DMS153 treated with DMSO at 0.1 percent for 48 hours (cell line): ENCODE data around the gene ADAM12.
A peak's percentile ranks its signal among the peaks of the same experiment; 100 is the strongest.
"Not testable (repeated sequence)": the region's sequence is repeated elsewhere in the genome, so short reads cannot be mapped to it uniquely, and the experiment has no call there.

Source experiments
- DNase-seq: peaks from one replicate; lab custom pipeline; 2025; ENCODE audit not compliant: unreplicated experiment; lab: John Stamatoyannopoulos, UW

The ADAM12 gene

DNA sequence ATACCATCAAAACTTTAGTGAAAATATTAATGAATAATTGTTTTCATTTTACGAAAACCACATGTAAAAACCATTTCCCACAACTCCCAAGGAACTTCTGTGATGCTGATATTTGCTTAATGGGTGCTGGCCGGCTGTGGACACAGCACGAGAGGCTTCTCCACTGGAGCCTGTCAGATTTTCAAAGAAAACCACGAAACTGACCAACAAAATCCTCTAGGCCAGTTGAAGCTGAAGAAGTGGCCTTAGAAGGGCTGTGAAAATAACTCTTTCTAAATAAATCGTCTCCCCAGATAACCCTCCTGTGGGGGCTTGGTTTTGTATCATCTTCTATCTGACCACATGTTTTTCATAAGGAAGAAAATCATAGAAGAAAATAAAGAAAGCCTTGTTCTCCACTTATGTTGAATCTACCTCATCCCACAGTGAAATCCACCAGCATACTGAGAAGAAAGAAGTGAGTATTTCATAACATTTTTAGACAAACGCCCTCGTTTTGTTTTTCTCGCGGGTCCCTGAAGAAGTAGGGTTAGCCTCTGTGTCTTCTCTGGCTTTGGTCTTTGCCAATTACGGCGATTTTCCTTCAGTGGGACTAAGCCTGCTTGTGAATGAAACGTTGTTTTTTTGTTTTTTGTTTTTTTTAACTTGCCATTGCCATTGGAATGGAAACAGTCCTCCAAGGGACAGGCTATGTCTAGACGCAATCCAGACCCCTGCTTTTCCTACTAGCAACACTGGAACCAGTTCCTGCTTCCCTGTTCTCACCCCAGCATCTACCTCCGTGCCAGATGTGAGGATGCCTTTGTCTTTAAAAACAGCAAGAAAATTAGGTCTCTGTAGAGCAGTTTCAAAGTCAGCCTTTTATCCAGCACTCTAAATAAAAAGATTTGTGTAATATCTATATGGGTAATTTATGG is 123.9 kb downstream of the ADAM12 start:
- DNase-seq: no peak

DNA sequence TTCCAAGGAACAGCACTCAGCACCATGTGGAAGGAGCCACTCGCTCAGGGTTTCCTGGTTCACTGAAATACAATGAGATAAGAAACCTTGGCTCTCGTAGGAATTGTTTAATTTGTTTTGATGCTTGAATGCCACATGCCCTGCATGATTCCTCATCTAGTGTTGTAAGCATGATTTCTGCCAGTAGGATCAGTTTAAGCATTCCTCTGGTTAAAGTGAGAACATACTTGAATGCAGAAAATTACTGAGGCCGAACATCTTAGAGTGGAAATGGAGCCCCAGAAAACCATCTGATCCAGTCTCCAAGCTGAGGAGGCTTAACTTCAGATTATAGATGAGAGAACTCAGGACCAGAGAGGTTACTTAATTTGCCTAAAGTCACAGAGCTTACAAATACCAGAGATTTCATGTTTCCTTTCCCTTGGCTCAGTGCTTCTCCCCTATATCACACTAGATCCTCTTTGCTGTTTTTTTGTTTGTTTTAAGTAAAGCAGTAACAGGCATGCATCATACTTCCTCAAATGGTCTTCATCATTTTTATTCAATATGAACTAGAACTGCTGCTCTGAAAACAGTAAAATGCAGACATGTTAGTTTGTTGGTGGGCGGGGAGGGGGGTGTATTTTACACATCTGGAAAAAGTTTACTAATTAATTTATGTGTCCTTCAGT is 125.1 kb downstream of the ADAM12 start:
- DNase-seq: no peak

DNA sequence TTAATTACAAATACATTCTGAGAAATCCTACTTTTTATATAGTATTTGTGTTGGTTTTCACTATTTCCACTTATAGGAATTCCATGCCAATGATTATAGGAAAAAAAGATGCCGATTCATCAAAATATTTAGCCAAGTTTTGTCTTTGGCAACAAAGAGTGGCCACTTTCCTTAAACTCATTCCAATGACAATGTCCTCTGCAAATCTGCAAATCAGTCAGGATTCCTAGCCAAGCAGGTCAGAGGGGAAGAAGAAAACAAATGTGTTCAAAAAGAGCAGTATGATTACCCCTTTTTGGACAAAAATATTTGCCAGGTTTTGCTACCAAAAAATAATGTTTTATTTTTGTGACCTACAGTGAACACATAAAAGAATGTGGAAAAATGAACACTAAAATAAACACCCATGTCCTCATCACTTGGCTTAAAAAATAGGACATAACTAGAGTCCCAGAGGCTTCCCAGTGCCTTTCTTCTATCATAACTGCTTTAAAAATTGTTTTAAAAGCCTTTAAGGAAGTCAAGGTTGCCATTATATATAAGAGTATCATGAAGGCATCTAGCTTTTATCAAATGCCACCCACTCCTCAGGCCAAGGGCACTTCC is 125.9 kb downstream of the ADAM12 start:
- DNase-seq: no peak

DNA sequence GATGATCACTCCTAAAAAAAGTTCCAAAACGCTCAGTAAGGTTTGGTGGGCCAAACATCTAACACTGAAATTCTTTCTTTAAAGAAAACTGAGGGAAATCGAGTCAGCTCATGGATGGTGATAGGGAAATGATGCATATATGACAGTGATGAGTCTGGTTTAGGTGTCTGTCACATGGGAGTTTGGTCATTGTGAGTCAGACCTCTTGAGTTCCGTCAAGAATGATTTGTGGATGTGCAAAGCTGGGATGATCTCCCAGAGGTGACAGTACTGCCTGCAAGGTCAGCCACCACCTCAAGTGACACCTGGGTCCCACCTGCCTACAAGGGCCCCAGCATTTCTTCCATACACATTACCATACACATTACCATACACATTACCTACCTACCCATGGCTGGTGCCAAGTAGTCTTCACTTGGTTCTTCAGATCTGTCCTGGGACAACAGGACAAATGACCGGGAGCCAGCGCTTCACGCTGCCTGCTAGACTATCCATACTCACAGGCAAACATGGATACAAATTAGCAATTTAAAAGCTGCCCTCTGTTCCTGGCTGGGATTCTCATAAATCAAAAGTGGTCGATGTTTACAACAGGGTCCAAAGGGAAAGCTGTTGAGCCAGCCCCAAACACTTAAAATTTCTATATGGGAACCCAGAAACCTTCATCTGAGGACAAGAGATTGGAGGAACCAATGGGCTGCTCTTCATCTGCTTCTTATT is 128.4 kb downstream of the ADAM12 start:
- no peak for DNase-seq

DNA sequence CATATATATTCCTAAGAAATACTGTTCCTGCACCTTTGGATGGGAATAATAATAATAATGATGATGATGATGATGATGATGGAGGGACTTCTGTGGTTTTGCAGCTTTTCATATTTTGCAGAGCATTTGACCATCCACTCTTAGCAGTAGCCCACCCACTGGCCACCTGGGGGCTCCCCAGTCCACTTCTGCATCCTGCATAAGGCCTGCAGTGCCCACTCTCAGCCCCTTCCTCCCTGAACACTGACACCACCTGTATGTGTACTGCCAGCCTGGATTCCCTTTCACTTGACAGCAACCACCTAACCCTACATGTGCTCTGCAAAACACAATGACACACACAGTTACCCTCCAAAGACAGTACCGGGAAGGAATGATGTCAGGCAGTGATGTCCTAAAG is 131.4 kb downstream of the ADAM12 start:
- no peak for DNase-seq

DNA sequence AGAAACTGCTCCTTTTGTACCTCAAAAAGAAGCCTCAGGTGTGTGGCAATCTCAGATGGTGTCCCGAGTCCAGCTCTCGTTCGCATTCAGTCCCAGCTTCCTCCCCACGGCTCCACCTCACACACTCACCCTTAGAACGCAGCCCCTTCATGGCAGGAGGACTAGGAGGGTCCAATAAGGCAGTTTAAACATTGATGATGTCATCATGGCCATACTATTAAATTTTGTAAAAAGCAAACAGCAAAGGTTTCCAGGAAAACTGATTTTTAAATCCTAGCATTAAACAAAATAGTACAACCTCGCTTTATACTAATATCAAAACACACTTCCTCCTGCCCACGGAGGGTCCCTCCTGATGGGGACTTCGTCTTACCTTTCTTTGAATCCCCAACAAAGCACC is 133.0 kb downstream of the ADAM12 start:
- DNase-seq: no peak

DNA sequence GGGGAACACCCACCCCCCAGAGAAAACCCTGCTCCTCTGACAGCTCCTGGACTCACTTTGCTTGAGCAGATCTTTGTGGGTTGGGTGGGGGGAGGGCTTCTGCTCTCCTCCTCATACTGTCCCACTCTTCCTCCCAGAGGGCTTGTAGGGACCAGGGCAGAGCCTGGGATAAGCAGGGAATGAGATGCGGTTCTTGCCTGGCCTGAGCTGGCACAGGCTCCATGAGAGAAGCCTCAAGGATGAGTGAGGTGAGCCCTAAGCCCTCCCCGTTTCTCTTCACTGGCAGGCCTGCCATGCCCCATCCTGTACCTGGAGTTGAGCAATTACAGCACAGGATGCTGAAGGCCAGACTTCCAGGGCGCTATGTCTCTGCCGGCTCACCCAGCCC is 134.7 kb downstream of the ADAM12 start:
- no peak for DNase-seq

DNA sequence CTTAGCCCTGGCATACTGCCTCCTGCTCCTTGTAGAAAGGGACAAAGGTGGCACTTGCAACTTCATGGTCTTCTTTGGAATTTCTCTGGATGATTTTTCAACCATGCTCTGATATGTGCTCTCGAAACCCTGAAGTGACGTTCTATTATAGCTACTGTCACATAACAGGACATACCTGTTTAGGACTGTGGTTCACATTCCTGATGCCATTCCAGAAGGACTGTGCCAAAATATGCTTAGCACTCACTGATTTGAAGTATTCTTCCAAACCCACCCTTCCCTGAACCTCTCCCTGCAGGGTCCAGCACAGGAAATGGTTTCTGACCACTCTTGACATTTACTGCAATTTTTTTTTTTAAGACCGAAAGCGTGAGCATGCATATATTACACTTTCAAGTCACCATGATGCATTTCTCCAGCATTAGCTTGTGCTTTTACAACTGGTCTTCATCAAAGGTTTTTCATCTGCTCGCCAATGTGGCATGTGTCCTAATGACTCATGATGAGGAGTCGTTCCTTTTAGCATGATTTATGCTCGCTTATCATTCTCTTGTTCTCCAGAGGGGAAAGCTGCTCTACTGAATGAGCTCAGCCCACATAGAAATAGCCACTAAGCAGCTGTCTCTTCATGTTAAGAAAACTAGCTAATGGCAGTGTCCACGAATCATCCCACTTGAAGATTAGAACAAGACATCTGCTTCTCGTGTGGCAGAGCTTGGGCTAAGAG is 135.2 kb downstream of the ADAM12 start:
- no peak for DNase-seq

DNA sequence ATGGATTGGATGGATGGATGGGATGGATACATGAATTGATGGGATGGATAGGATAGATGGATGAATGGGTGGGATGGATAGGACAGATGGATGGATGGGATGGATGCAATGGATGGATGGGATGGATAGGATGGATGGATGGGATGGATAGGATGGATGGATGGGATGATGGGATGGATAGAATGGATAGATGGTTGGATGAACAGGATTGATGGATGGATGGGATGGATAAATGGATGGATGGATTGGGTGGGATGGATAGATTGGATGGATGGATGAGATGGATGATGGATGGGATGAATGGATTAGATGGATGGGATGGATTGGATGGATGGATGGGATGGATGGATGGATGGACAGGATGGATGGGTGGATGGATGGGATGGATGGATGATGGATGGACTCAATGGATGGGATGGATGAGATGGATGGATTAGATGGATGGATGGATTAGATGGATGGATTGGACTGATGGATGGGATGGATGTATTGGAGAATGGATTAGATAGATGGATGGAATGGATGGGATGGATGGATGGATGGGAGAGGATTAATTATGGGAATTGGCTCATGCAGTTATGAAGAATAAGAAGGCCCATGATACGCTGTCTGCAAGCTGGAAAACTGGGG is 136.4 kb downstream of the ADAM12 start:
- DNase-seq: no peak

DNA sequence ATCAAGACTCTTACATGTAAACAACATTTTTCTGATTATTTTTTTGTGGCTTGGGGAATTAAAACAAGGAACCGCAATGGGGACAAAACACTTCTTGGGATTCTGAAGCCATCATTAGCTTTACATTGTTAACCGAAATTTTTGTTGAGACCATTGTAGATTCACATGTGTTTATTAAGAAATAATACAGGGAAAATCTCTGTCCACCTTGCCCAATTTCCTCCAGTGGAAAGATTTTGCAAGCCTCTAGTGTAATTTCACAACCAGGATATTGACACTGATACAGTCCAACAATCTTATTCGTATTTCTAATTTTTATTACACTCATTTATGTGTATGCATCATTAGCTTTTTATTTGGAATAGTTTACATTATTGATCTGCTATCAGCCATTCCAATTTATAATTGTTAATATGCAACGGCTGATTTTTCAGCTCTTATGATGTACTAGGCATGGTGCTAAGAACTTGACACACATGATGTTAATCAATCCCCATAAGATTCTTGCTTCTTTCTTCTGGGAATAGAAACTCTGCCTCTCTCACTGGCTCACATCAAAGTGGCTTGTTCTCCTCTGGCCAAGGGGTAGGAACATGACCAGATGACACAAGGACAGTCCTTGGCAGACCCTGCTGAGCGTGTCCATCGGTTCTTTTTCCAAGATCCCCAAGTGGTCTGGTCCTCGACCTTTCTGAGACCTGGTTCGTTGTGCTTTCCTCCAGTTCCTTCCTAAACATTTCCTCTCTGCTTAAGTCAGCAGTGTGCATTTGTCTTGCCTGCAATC is 137.6 kb downstream of the ADAM12 start:
- DNase-seq: no peak

DNA sequence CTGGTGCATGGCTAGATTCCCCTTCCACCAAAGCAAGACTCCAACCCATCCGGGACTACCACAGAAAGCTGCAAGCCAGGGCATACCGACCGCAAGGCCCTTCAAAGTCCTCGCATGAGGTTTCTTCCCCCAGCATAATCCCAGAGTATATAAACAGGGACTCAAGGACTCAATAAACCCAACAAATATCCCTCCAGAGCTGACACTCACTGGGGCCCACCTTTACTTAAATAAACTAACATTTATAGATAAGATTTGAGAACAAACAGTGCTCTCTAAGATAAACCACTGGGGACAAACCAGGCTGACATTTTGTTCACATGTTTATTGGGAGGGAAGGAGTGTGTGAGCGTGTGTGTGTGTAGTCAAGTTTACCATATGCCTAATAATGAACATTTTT is 138.2 kb downstream of the ADAM12 start:
- no peak for DNase-seq

DNA sequence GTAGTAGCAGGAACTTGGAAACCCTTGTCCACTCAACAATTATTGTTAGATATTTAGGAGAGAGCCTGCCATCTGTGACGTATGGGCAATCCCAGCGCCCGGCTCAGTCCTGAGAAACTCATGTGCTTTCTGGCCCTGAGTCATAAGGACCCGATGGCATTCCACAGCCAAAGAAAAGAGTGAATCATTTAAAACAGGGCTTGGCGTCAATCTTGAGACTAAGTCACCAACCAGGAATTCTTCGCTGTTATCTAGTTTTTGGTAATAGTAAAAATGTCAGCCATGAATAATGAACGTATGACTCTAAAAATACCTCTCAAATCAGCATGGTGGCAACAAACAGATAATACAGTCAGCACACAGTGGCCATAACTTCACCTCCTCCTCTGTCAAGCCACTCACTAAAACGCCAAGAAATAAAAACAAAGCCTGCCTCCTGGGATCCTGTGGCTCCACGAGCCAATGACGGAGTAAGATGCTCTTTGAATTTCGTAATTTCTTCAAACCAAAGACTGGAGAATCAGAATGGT is 140.8 kb downstream of the ADAM12 start:
- no peak for DNase-seq

DNA sequence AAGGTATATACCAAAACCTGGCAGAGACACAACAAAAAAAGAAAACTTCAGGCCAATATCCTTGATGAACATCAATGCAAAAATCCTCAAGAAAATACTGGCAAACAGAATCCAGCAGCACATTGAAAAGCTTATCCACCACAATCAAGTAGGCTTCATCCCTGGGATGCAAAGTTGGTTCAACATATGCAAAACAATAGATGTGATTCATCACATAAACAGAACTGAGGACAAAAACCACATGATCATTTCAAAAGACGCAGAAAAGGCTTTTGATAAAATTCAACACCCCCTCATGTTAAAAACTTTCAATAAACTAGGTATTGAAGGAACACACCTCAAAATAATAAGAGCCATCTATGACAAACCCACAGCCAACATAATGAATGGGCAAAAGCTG is 141.9 kb downstream of the ADAM12 start:
- DNase-seq: not testable (repeated sequence)

DNA sequence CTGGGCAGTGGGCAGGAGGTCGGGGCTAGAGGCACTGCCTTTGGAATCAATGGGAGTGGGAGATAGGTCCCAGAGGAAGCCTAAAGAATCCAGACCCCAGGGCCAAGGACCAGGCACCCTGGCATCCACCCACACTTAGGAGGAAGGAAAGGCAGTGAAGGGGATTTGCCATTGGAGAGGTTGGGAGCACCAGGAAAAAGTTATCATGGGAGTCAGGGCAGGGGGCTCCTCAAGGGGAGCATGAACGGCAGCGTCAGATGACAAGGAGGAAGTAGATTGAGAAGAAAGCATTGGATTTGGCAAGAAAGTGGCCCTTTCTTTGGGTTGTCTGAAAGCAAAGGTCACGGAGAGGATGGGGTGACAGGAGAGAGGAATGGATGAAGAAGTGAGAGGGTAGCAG is 142.8 kb downstream of the ADAM12 start:
- DNase-seq: no peak

DNA sequence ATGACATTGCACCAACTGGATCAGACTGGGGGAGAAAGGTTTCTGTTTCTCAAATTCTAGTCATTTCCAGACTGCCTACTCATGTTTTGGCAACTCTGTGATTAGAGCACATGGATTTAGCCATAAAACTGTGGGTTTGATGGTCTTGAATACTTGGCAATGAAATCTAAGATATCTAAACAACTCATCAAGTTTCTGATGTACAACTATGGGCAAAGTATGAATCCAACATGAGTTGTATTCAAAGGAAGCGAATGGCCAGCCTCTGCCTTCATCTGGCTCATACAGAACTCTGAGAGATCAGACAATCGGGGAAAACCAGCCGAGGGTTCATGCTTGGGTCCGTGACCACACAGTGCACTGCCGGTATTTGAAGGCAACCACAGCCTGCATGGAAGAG is 144.3 kb downstream of the ADAM12 start:
- no peak for DNase-seq

DNA sequence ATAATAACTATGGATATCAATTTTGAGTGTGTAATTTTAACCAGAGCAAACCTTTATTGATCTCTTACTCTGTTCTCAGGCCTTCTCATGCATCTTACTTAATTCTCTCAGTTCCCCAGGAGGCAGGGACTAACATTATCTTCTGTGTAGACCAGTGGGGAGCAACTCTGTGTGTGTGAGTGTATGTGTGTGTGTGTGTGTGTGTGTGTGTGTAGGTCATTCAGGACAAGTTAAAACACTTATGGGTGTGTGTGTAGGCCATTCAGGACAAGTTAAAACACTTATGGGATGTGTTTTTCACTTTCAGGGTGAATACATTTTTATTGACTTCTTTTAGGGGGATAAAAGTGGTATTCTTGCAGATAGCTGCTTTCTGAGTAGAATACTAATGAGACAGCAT is 145.0 kb downstream of the ADAM12 start:
- no peak for DNase-seq

DNA sequence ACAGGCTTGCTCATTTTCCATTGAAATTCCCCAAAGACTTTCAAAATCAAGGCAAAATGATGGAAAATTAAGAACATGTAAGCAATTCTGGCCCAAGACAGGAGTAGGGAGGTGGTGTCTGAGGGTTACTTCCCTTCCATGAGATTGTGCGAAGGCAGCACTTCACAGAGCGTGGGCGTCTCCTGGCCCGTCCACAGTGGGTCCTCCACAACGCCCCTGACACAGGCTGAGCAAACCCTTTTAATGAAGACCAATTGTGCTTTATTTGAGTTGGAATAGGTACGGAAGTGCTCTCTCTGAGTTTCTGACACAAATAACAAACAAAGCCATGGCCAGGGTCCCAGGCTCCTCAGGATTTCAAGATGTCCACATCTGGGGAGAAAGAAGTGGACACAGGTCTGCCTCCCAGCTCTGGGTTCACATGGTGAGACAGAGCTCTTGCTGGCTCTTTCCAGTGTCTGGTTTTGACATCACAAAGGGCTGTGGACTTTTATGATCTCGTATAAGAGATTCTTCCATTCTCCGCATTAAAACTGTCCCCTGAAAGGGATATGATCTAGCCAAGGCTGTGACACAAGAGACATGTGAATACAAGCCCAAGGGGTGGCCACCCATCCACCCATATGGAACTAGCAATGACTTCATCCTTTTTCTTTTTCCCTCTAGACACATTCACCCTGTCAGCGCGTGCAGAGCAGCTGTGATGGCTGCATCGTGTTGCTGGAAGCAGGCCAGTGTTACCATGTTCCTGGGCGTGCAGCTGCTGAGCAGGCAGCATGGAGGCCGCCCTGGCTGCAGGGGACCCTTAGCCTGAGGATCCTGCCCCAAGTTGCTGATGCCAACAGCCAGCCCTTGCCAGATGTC is 145.6 kb downstream of the ADAM12 start:
- peak; percentile 70 for DNase-seq

DNA sequence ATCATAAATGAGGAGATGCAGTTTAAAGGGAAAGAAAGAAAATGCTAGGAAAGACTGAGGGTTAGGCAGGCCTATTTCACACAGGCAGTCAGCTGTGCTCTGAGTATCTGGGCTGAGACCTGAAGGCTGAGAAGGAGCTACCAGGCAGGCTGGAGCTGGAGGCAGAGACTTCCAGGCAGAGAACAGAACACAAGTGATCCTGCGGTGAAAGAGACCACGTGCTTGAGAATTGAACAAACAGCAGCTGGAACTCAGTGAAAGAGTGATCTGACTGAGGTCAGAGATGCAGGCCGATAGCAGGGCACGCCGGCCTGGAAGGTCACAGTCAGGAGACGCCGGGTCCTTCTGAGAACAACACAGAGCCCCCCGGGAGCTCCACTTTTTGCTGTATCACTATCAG is 147.8 kb downstream of the ADAM12 start:
- peak; percentile 34 for DNase-seq
